Measurements from ENCODE around the gene L1CAM.
A peak's percentile ranks its signal among the peaks of the same experiment; 100 is the strongest.

The L1CAM gene

DNA sequence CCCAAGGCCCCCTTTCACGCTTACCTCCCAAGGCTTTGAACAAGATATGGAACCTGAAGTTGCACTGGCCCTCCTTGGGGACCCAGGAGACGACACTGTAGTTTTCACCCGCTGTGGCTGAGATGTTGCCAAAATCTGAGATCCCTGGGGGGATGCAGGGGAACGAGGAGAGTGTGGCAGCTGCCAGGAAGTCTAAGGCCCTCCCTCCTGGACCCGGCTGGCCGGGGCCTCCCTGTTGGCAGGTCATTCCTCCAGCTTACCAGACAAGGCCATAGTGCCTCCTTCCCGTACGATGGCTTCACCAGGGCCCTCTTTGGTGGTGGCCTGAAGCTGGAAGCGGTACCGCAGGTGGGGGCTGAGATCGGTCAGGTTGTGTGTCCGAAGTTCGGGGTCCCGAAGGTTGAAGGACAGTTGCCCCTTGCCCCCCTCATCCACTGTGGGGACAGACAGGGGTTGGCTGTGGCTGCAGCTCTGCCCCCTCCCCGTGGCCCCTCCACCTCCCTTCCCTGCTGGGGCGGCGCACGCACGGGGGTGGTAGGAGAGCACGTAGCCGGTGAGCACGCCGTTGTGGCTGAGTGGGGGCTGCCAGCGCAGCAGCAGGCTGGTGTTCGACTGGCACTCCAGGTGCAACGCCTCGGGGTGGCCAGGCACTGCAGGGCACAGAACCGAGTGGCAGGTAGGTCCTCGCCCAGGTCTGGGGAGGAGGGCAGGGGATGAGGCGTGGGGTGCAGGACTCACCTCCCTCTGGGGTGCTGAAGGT, 21.2 kb downstream of the L1CAM start:
- no peak for DNase-seq (ENCODE audit: low spot score)
- no peak for TF ChIP-seq CTCF (IDR thresholded peaks at IDR 0.05)
- Histone ChIP-seq H3K4me3 (no peak overlapping the region), H3K27ac (no peak overlapping the region)

DNA sequence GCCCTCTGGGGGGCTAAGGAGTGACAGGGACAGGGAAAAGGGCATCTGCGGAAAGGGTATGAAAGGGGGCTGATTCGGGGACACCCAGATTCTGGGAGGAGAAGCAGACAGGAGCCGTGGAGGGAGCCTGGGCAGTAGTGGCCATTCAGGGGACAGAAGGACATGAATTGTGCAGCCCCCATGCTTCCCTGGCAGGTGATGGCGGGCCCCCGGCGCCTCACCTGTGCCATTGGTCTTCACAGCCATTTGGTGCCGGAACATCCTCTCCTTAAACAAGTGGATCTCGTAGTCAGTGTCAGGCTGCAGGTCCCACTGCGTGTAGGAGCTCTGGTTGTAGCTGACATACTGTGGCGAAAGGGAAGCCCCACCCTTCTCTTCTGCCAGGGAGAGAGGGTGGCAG, 21.9 kb downstream of the L1CAM start:
- no peak for TF ChIP-seq CTCF (IDR thresholded peaks at IDR 0.05)
- DNase-seq (ENCODE audit: low spot score): no peak
- Histone ChIP-seq H3K4me3 (no peak overlapping the region), H3K27ac (no peak overlapping the region)

- Histone ChIP-seq H3K4me3 (no peak overlapping the region), H3K27ac (no peak overlapping the region)
- TF ChIP-seq CTCF (IDR thresholded peaks at IDR 0.05): no peak
- peak; percentile 59 for DNase-seq (ENCODE audit: low spot score)
Observed at GRCh38 chrX:153863251-153863991, 22.6 kb downstream of the L1CAM start.

- no peak for DNase-seq (ENCODE audit: low spot score)
- no peak for TF ChIP-seq CTCF (IDR thresholded peaks at IDR 0.05)
- H3K4me3 ChIP-seq: no peak overlapping the region
- no peak overlapping the region for H3K27ac ChIP-seq
Observed at GRCh38 chrX:153862369-153863250, 23.4 kb downstream of the L1CAM start.

DNA sequence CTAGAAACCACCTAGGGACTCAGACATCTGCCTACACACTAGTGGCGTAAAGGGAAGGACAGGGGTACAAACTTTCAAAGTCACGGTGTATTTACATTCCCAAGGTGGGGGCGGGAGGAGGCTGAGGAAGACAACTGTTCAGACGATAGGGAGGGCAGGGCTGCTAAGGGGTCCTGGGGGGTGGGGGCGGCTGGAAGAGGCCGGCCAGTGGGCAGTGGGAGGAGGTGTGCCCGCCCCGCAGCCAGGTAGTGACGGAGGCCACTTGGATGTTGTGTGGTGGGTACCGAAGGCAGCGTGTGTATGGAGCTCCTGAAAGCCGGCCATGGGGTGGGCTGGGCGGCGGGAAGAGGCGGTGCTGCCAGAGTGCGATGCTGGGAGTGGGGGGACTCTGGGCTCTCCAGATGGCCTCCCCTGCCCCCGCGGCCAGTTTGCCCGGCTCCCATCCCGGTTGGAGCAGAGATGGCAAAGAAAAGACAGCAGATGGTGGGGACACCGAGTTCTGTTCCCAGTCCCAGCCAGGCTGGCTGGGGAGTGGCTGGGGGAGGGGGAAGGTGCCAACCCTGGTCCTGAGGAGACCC, 24.2 kb downstream of the L1CAM start:
- no peak for TF ChIP-seq CTCF (IDR thresholded peaks at IDR 0.05)

GRCh38 chrX:153861151-153861550, 24.8 kb downstream of the L1CAM start:
- Histone ChIP-seq H3K4me3 (no peak overlapping the region), H3K27ac (no peak overlapping the region)
- DNase-seq (ENCODE audit: low spot score): no peak
- no peak for TF ChIP-seq CTCF (IDR thresholded peaks at IDR 0.05)

More for the DNA sequence above, 24.2 kb downstream of the L1CAM start:
- H3K27ac ChIP-seq: no peak overlapping the region
- no peak overlapping the region for H3K4me3 ChIP-seq
- no peak for DNase-seq (ENCODE audit: low spot score)

All from coronary artery (tissue), 2 donors.